Tibial artery (tissue), 4 donors: ENCODE results near the gene SNAI1.

ENCODE experiments used
- DNase-seq, 2 donors: peaks; one replicate each; pipeline ENCODE4 v3.0.0-alpha.2; 2019
- H3K27ac ChIP-seq, 2 donors: fragments of 200-600 bp; sonication (generic) in 1 of 2; 1 replicate in 1 of 2; 2 replicates in 1 of 2; pipeline ENCODE4 v1.5.1; 2018 to 2019; ENCODE audit warnings: mild to moderate bottlenecking in 1 of 2
- H3K27me3 ChIP-seq, 2 donors: fragments of 200-600 bp; sonication (generic) in 1 of 2; one replicate each; pipeline versions ENCODE4 v1.5.1 to v1.6.0; 2016 to 2019
- H3K36me3 ChIP-seq, 3 donors: fragments of 200-600 bp; sonication (generic) in 2 of 3; one replicate each; pipeline ENCODE4 v1.5.1; 2016 to 2019; ENCODE audit warnings: mild to moderate bottlenecking in 2 of 3
- H3K4me1 ChIP-seq, 4 donors: fragments of 200-600 bp; sonication (generic) in 2 of 4; 1 replicate in 3 of 4; 2 replicates in 1 of 4; pipeline ENCODE4 v1.5.1; 2016 to 2019
- H3K4me3 ChIP-seq, 2 donors: fragments of 200-600 bp; sonication (generic) in 1 of 2; 1 replicate in 1 of 2; 2 replicates in 1 of 2; pipeline ENCODE4 v1.5.1; 2018 to 2019; ENCODE audit warnings: mild to moderate bottlenecking in 2 of 2
- H3K9me3 ChIP-seq, 3 donors: fragments of 200-600 bp; sonication (generic) in 1 of 3; one replicate each; pipeline ENCODE4 v1.5.1; 2016 to 2019
- intact Hi-C: fragments of 100-400 bp; cut with DNase I; formaldehyde crosslinking; loops from one replicate; pipeline ENCODE4 v1.15.0; 2023; ENCODE audit warnings: low total_unique reads
- TF ChIP-seq, protein P1 (sequence below), 2 experiments: fragments of 200-600 bp in 1 of 2; fragments of 450-650 bp in 1 of 2; IDR thresholded peaks; one replicate each; pipeline ENCODE4 v1.5.1; 2017 to 2019; ENCODE audit warnings: antibody characterized with exemption in 2 of 2, mild to moderate bottlenecking in 1 of 2, moderate library complexity in 1 of 2

Gene SNAI1

DNA sequence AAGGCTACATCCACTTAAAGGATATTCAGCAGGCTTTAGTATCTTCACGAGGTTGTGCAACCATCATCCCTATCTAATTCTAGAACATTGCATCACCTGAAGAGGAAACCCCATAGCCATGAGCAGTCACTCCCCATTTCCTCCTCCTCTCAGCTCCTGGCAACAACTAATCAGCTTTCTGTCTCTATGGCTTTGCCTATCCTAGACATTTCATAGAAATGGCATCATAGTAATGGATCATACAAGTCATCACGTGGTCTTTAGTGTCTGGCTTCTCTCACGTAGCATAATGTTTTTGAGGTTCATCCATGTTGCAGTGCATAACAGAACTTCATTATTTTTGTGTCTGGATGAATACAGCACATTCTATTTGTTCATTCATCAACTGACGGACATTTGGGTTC is 20.5 kb downstream of the SNAI1 start:
- intact Hi-C loops = no loop called here
- DNase-seq = no peak

DNA sequence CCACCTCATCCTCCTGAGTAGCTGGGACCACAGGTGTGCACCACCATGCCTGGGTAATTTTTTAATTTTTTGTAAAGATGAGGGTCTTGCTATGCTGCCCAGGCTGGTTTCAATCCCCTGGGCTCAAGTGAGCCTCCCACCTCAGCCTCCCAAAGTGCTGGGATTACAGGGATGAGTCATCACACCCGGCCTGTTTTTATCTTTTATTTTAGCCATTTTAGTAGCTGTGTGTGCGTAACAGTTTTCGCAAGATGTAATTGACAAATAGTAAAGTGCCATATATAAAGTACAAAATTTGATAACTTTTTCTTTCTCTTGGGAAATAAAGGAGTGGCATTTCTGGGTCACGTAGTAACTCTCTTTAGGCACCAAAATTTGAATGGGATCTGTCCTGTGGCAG is 21.4 kb downstream of the SNAI1 start:
- no peak for DNase-seq
- H3K27me3 ChIP-seq = no peaks in the 10 kb centered on the region
- H3K36me3 ChIP-seq = no peaks in the 10 kb centered on the region
- TF ChIP-seq, protein P1, sequence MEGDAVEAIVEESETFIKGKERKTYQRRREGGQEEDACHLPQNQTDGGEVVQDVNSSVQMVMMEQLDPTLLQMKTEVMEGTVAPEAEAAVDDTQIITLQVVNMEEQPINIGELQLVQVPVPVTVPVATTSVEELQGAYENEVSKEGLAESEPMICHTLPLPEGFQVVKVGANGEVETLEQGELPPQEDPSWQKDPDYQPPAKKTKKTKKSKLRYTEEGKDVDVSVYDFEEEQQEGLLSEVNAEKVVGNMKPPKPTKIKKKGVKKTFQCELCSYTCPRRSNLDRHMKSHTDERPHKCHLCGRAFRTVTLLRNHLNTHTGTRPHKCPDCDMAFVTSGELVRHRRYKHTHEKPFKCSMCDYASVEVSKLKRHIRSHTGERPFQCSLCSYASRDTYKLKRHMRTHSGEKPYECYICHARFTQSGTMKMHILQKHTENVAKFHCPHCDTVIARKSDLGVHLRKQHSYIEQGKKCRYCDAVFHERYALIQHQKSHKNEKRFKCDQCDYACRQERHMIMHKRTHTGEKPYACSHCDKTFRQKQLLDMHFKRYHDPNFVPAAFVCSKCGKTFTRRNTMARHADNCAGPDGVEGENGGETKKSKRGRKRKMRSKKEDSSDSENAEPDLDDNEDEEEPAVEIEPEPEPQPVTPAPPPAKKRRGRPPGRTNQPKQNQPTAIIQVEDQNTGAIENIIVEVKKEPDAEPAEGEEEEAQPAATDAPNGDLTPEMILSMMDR (IDR thresholded peaks at IDR 0.05) = no peak
- H3K9me3 ChIP-seq = no peaks in the 10 kb centered on the region
- H3K27ac ChIP-seq = no peak overlapping the region
- no peak overlapping the region for H3K4me3 ChIP-seq
- H3K4me1 ChIP-seq = peaks cover 0 to 1% (median 0%) of the 10 kb centered on the region in 4 donors
- intact Hi-C loops = no loop called here

More for the DNA sequence above, 20.5 kb downstream of the SNAI1 start:
- Histone ChIP-seq H3K4me3 (no peak overlapping the region), H3K27me3 (no peaks in the 10 kb centered on the region), H3K36me3 (no peaks in the 10 kb centered on the region), H3K9me3 (no peaks in the 10 kb centered on the region), H3K4me1 (no peaks in the 10 kb centered on the region), H3K27ac (no peak overlapping the region)
- TF ChIP-seq, protein P1 (IDR thresholded peaks at IDR 0.05) = no peak

DNA sequence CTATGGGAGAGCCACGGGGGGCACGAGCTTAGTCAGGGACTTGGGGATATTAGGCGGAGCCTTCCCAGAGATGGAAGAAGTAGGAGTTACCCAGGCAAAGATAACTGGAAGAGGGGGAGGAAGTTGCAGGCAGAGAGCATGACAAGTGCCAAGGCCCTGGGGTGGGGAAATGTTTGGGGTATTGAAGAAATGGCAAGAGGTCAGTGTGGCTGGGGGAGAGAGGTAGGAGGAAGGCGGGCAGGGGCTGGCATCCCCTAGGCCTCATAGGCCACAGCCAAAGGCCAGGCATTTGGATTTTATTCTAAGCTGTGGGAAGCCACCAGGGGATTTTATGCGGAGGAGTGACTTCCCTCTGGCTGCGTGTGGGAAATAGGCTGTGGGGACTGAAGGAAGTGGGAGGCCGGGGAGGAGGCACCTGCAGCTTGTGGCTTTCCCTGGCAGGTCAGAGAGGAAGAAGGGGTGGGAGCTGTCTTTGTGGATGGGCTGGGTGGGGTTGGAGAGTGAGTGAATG is 22.7 kb downstream of the SNAI1 start:
- TF ChIP-seq, protein P1 (IDR thresholded peaks at IDR 0.05) = no peak
- Histone ChIP-seq H3K27me3 (peaks cover 0 to 3% of the 10 kb centered on the region in 2 donors), H3K36me3 (no peaks in the 10 kb centered on the region), H3K27ac (no peak overlapping the region), H3K4me1 (peaks cover 0 to 13% (median 6%) of the 10 kb centered on the region in 4 donors), H3K9me3 (no peaks in the 10 kb centered on the region), H3K4me3 (no peak overlapping the region)
- intact Hi-C loops = no loop called here
- DNase-seq = no peak

DNA sequence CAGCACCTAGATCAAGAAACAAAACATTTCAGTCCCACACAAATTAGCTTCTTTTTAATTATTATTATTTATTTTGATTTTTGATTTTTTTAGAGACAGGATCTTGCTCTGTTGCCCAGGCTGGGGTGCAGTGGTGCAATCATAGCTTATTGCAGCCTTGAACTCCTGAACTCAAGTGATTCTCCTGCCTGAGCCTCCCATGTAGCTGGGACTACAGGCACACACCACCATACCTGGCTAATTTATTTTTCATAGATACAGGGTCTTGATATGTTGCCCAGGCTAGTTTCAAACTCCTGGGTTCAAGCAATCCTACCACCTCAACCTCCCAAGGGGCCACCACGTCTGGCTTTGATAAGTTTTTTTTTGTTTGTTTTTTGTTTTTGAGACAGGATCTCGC is 24.6 kb downstream of the SNAI1 start:
- intact Hi-C loops = no loop called here
- Histone ChIP-seq H3K4me3 (no peak overlapping the region), H3K27me3 (peaks cover 0 to 3% of the 10 kb centered on the region in 2 donors), H3K4me1 (peaks cover 0 to 13% (median 6%) of the 10 kb centered on the region in 4 donors), H3K27ac (no peak overlapping the region), H3K9me3 (no peaks in the 10 kb centered on the region), H3K36me3 (no peaks in the 10 kb centered on the region)
- DNase-seq = no peak
- TF ChIP-seq, protein P1 (IDR thresholded peaks at IDR 0.05) = no peak

DNA sequence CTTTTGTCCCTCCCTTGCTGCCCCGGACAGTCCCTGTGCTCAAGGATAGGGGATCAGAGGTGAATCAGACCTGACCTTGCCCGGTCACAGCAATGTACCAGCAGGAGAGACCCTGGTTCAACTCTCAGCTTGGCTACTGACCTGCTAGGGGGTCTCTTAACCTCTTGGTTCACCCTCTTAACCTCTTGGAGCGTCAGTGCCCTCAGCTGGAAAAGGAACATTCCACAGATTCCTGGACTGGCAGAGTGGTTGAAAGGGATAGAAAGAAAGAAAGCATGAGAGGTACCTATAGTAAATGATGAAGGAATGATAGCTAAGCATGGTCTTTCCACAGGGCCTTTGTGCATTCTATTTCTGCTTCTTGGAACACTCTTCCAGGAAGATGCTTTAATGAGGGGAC is 25.2 kb downstream of the SNAI1 start:
- TF ChIP-seq, protein P1 (IDR thresholded peaks at IDR 0.05) = no peak
- DNase-seq = no peak
- Histone ChIP-seq H3K9me3 (no peaks in the 10 kb centered on the region), H3K36me3 (no peaks in the 10 kb centered on the region), H3K4me1 (peaks cover 0 to 13% (median 6%) of the 10 kb centered on the region in 4 donors), H3K27ac (no peak overlapping the region), H3K4me3 (no peak overlapping the region), H3K27me3 (peaks cover 0 to 3% of the 10 kb centered on the region in 2 donors)
- intact Hi-C loops = no loop called here
